Measurements from ENCODE around the gene SRC.

The SRC gene

GRCh38 chr20:37378785-37379598, 33.1 kb downstream of the SRC start:
- TF ChIP-seq, protein P1, sequence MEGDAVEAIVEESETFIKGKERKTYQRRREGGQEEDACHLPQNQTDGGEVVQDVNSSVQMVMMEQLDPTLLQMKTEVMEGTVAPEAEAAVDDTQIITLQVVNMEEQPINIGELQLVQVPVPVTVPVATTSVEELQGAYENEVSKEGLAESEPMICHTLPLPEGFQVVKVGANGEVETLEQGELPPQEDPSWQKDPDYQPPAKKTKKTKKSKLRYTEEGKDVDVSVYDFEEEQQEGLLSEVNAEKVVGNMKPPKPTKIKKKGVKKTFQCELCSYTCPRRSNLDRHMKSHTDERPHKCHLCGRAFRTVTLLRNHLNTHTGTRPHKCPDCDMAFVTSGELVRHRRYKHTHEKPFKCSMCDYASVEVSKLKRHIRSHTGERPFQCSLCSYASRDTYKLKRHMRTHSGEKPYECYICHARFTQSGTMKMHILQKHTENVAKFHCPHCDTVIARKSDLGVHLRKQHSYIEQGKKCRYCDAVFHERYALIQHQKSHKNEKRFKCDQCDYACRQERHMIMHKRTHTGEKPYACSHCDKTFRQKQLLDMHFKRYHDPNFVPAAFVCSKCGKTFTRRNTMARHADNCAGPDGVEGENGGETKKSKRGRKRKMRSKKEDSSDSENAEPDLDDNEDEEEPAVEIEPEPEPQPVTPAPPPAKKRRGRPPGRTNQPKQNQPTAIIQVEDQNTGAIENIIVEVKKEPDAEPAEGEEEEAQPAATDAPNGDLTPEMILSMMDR (IDR thresholded peaks at IDR 0.05; ENCODE audit: extremely low read depth, missing control alignments): no peak

GRCh38 chr20:37379967-37380828, 34.3 kb downstream of the SRC start:
- TF ChIP-seq, protein P1 (IDR thresholded peaks at IDR 0.05; ENCODE audit: extremely low read depth, missing control alignments): no peak
- no peak for DNase-seq (ENCODE audit: low spot score)

More at GRCh38 chr20:37378785-37379598, 33.1 kb downstream of the SRC start:
- DNase-seq (ENCODE audit: low spot score): no peak

- TF ChIP-seq, protein P1 (IDR thresholded peaks at IDR 0.05; ENCODE audit: extremely low read depth, missing control alignments): no peak
- no peak for DNase-seq (ENCODE audit: low spot score)
Observed at GRCh38 chr20:37380864-37381579, 35.1 kb downstream of the SRC start.

DNA sequence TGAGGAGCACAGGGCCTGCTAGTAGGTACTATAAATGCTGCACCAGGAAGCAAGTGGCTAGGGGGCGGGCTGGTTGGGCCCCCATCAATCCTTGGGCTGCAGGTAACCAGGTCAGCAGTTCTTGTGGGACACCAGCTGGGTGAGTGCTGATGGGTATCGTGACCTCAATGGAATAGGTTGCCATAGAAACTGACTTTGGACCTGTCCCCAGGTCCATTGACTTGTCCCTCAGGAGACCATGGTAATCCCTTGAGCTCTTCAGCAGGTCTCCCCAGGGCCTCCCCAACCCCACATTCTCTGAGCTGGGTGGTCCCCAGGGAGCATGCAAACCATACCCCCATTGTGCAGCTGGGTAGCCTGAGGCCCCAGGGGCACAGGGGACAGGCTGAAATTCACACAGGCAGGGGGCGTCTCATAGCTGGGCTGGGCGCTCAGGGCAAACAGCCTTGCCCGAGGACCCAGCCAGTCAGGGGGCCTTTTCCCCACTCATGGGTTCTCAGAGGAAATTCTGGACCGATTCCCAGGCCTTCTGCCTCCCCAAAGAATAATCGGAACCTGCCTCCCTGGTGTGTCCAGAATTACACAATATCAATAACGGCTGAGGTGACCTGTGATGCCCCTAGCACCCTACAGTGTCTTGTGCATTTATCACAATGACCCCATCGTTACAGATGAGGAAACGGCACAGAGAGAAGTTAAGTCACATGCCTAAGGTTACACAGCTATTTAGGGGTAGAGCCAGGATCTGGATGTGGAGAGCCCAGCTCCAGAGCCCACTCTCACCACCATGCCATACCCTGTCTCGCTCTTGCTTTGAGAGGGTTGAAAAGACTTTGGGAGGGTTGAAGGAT, 35.9 kb downstream of the SRC start:
- TF ChIP-seq, protein P1 (IDR thresholded peaks at IDR 0.05; ENCODE audit: extremely low read depth, missing control alignments): no peak
- DNase-seq (ENCODE audit: low spot score): no peak

- TF ChIP-seq, protein P1 (IDR thresholded peaks at IDR 0.05; ENCODE audit: extremely low read depth, missing control alignments): no peak
- DNase-seq (ENCODE audit: low spot score): no peak
Observed at GRCh38 chr20:37382482-37383120, 36.7 kb downstream of the SRC start.

DNA sequence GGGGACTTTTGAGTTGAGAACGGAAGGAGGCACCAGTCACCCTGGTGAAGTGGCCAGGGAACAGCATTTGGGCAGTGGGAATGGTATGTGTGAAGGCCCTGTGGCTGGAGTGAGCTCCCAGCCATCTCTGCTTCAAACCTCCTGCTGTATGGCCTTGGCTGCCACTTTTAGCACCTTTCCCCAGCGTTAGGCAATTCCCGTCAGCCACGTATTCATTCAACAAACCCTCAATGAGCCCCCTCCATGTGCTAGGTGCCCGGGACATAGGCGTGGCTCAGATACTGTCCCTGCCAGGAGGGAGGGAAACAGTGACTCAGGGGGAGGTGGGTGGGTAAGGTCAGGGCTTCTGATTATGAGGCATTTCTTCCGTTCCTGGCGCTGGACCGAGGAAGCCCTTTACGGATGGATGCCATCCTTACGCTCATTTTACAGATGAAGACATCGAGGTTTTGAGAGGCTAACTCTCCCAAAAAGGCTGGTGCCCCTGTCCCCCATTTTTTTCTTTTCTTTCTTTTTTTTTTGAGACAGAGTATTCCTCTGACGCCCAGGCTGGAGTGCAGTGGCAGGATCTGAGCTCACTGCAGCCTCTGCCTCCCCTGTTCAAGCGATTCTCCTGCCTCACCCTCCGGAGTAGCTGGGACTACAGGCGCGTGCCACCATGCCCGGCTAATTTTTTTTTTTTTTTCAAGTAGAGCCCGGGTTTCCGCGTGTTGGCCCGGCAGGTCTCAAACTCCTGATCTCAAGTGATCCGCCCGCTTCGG, 37.5 kb downstream of the SRC start:
- TF ChIP-seq, protein P1 (IDR thresholded peaks at IDR 0.05; ENCODE audit: extremely low read depth, missing control alignments): no peak
- no peak for DNase-seq (ENCODE audit: low spot score)

Measured in GM20000 (cell line).